SK-N-MC (cell line): ENCODE results near the gene CRTC1.

Experiments
- DNase-seq: peaks from one replicate; pipeline ENCODE4 v3.0.0-alpha.2; 2011; ENCODE audit warnings: low read depth, low spot score
- H3K27ac ChIP-seq: fragments of 200-600 bp; sonication (generic); 2 replicates; pipeline ENCODE4 v1.5.1; 2016; ENCODE audit warnings: mixed run types
- H3K36me3 ChIP-seq: fragments of 200-600 bp; sonication (generic); 2 replicates; pipeline ENCODE4 v1.6.1; 2017; ENCODE audit warnings: antibody characterized with exemption, low read length, mixed read lengths; ENCODE audit not compliant: insufficient read depth
- H3K4me3 ChIP-seq: fragments of 200-600 bp; sonication (generic); 2 replicates; pipeline ENCODE4 v1.5.1; 2016
- H3K9ac ChIP-seq: fragments of 200-600 bp; sonication (generic); 2 replicates; pipeline ENCODE4 v1.8.0; 2017; ENCODE audit warnings: mixed run types, mixed read lengths; ENCODE audit not compliant: insufficient read length
- H3K9me3 ChIP-seq: fragments of 200-600 bp; sonication (generic); 2 replicates; pipeline ENCODE4 v1.6.1; 2017; ENCODE audit warnings: low read depth, mild to moderate bottlenecking, antibody characterized with exemption, low read length, moderate library complexity, mixed read lengths
- EZH2 ChIP-seq: fragments of 200-600 bp; sonication (generic); IDR thresholded peaks from one replicate; pipeline ENCODE4 v1.6.1; 2017; ENCODE audit warnings: antibody characterized with exemption
- FOXP2 ChIP-seq: optimal IDR thresholded peaks from 2 replicates; pipeline ENCODE3; 2011; ENCODE audit warnings: mild to moderate bottlenecking, moderate library complexity; ENCODE audit not compliant: insufficient read depth; ENCODE audit errors: extremely low read length, control extremely low read depth
- POLR2AphosphoS5 ChIP-seq: IDR thresholded peaks from 2 replicates; pipeline ENCODE4 v1.6.1; 2012; ENCODE audit warnings: mild to moderate bottlenecking, low read depth, low read length, borderline replicate concordance

The CRTC1 gene

GRCh38 chr19:18658366-18658855 is 25.1 kb upstream of the CRTC1 start:
- no peak for DNase-seq
- Histone ChIP-seq H3K9ac (no peak overlapping the region), H3K36me3 (no peaks in the 10 kb centered on the region), H3K4me3 (no peak overlapping the region), H3K27ac (no peak overlapping the region), H3K9me3 (no peaks in the 10 kb centered on the region)
- no peak for TF ChIP-seq EZH2
- TF ChIP-seq FOXP2 = no peak
- no peak for TF ChIP-seq POLR2AphosphoS5

DNA sequence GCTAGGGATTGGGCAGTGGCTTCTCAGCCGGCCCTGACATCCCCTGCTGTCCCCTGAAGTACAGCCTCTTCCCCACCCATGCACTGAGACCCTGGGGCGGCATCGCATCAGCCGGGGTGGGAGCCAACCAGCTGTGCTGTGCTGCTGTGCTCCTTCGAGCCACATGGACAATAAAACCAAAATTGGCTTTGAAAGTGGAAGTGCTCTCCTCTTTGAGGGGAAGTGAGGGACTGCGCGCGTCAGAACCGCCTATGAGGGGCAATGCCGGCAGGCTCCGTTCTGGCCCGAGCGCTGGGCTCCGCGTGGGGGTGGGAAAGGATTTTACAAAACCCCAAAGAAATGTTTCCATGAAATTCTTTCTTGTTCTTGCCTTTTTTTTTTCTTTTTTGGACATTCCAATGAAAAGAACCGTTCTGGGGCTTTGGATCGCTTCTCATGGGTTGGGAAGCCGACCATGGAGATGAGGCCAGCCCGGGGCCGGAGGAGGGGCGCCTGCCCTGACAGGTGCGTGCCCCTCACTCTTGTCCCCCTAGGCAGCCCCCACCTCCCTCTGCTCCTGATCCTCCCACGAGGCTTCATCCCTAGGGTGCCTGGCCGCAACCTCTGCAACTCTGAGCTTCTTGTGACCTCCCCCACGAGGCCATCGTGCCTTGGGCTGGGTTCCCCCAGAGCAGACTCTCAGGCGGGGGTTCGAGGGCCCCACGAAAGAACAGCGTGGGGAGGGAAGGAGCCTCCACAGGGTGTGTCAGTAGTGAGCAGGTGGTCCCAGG is 24.0 kb upstream of the CRTC1 start:
- no peaks in the 10 kb centered on the region for H3K36me3 ChIP-seq
- no peak for DNase-seq
- no peaks in the 10 kb centered on the region for H3K9me3 ChIP-seq
- no peak overlapping the region for H3K27ac ChIP-seq
- H3K9ac ChIP-seq = no peak overlapping the region
- H3K4me3 ChIP-seq = no peak overlapping the region
- no peak for TF ChIP-seq FOXP2
- TF ChIP-seq POLR2AphosphoS5 = no peak
- TF ChIP-seq EZH2 = no peak

DNA sequence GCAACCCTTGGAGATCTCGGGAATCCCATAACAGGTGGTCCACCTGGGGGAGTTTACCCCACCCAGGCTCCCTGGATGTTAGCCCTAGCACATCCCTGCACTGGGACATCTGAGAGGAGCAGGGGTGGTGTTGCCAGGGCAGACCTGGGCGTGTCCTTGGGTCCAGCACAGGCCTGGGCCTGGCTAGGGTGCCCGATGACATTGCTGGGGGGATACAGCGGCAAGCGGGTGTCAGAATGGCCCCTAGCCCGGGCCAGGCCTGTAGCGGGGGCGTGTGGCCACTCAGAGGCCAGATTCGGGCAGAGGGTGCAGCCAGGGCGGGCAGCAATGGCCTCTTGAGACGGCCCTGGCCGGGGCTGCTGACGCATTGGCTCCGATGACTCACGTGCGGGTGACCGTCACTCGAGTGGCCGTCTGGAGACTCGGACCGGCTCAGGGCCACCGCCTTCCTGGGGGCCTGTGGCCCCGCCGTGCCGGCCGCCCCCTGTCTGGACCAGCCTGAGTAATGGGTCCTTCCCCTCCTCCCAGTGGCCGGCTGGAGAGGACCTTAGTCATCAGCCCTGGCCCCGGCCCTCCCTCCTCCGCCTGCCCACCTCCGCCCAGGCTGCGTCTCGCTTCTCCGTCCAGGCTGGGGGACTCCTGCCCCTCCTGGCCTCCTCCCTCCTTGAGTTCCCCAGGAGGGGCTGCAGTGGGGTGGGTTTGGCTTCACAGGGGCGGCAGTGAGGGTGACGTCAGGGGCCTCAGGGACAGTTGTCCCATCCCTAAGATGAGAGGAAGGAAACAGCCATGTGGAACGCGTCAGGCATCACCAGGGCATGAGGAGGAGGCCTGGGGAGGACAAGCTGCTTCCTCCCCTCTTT is 23.2 kb upstream of the CRTC1 start:
- Histone ChIP-seq H3K27ac (no peak overlapping the region), H3K9ac (no peak overlapping the region), H3K9me3 (no peaks in the 10 kb centered on the region), H3K36me3 (no peaks in the 10 kb centered on the region), H3K4me3 (no peak overlapping the region)
- DNase-seq = no peak
- no peak for TF ChIP-seq POLR2AphosphoS5
- TF ChIP-seq EZH2 = no peak
- no peak for TF ChIP-seq FOXP2

DNA sequence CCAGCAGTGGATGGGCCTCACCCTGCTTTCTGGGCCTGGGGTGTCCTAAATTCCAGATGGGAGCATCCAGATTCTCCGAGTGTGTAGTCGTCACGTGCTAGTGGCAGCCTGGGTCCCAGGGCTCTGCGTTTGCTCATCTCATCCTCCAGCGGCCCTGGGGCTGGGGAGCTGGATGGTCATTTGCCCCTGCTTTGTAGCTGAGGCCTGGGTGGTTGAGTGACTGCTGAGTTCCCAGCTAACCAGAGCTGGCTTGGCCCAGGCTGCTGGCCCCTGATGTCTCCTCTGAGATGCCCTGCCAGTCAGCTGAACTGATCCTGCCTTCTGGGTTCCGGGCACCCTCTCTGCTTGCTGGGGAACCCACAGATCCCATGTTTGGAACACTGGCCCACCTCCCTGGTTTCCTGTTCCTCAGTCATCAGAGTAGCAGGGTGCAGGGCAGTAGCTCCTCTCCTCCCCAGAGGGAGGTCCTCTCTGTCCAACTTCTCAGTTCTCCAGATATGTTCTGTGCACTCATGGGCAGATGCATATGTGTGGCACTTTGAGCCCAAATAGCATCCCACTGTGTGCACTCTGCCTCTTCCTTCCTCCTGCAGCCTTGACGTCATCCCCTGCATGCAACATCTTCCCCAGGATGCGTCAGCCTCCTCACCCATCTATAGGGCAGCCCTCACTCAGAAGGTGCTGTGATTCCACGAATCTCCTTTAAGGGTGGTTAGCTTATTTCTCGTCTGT is 22.4 kb upstream of the CRTC1 start:
- Histone ChIP-seq H3K36me3 (no peaks in the 10 kb centered on the region), H3K9me3 (no peaks in the 10 kb centered on the region), H3K9ac (no peak overlapping the region), H3K27ac (no peak overlapping the region), H3K4me3 (no peak overlapping the region)
- no peak for TF ChIP-seq EZH2
- TF ChIP-seq FOXP2 = no peak
- TF ChIP-seq POLR2AphosphoS5 = no peak
- DNase-seq = no peak

- no peak overlapping the region for H3K27ac ChIP-seq
- H3K9me3 ChIP-seq = no peaks in the 10 kb centered on the region
- H3K36me3 ChIP-seq = no peaks in the 10 kb centered on the region; the same call in 1 of the 2 replicates
- no peak for DNase-seq
- no peak overlapping the region for H3K4me3 ChIP-seq
- H3K9ac ChIP-seq = no peak overlapping the region
- TF ChIP-seq EZH2 = no peak
- TF ChIP-seq FOXP2 = no peak
- no peak for TF ChIP-seq POLR2AphosphoS5
Observed at GRCh38 chr19:18662972-18663732, 20.3 kb upstream of the CRTC1 start.

DNA sequence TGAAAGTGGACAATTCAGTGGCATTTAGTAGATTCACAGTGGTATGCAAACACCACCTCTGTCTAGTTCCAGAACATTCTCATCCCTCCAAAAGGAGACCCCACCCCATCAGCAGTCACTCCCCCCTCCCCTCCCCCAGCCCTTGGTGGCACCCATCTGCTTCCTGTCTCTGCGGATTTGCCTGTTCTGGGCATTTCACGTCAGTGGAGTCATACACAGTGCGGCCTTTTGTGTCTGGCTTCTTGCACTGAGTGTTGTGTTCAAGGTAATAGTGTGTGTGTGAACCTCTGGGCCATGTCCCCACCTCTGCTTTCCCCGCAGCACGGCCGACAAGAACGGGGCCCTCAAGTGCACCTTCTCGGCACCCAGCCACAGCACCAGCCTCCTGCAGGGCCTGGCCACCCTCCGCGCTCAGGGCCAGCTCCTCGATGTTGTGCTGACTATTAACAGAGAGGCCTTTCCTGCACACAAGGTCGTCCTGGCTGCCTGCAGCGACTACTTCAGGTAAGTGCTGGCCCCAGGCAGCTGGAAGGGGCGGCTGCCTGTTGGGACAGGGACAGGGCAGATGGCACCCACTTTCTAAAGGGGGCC is 19.4 kb upstream of the CRTC1 start:
- TF ChIP-seq EZH2 = no peak
- Histone ChIP-seq H3K27ac (no peak overlapping the region), H3K9me3 (no peaks in the 10 kb centered on the region), H3K4me3 (no peak overlapping the region), H3K9ac (no peak overlapping the region), H3K36me3 (no peaks in the 10 kb centered on the region; the same call in 1 of the 2 replicates)
- DNase-seq = no peak

GRCh38 chr19:18665771-18666202 is 17.7 kb upstream of the CRTC1 start:
- no peak for DNase-seq
- no peak overlapping the region for H3K27ac ChIP-seq
- no peak overlapping the region for H3K4me3 ChIP-seq
- H3K9ac ChIP-seq = no peak overlapping the region
- TF ChIP-seq FOXP2 = no peak
- TF ChIP-seq EZH2 = no peak
- TF ChIP-seq POLR2AphosphoS5 = no peak
- H3K36me3 ChIP-seq = no peaks in the 10 kb centered on the region; the same call in 1 of the 2 replicates
- no peaks in the 10 kb centered on the region for H3K9me3 ChIP-seq
